ENCODE data around the gene FLVCR2. TPM values are rescaled to one million over a fixed set of nuclear protein-coding genes. Genes with fewer than 3 reads are reported as not detected.

The FLVCR2 gene
- total and polyA plus RNA-seq, 2 of the 13 experiments (the other 11 are each of a cell fraction or from before 2014, with no cell fraction given), result 9.9 to 10.5 TPM

GRCh38 chr14:75660630-75661498 is 82.4 kb downstream of the FLVCR2 start, which contains the start of the genes ERG28 and TTLL5 (continued):
- no peak; the same call in 1 of the 2 replicates for TF ChIP-seq HOXA5 (CRISPR knock-in tag; IDR thresholded peaks at IDR 0.05)
- TF ChIP-seq ATF7 (IDR thresholded peaks at IDR 0.05), result peak; percentile 44
- no peak for TF ChIP-seq ATF7 (CRISPR knock-in tag; IDR thresholded peaks at IDR 0.05)
- TF ChIP-seq DRAP1 (CRISPR knock-in tag; IDR thresholded peaks at IDR 0.05), result peak; percentile 78
- peak; percentile 45; the same call in 1 of the 2 replicates for TF ChIP-seq POGK (CRISPR knock-in tag; conservative IDR thresholded peaks at IDR 0.05)
- no peak for TF ChIP-seq ZBTB7A (CRISPR knock-in tag; IDR thresholded peaks at IDR 0.05)
- peak; percentile 26; the same call in 1 of the 2 replicates for TF ChIP-seq ZNF280D (CRISPR knock-in tag; IDR thresholded peaks at IDR 0.05)
- TF ChIP-seq ARNT2 (CRISPR knock-in tag; IDR thresholded peaks at IDR 0.05; ENCODE audit: low read depth), result 0 out of 2 replicates have a peak, but pooled peaks have one; percentile 43
- TF ChIP-seq ZNF382 (CRISPR knock-in tag; IDR thresholded peaks at IDR 0.05; ENCODE audit: borderline replicate concordance), result no peak
- TF ChIP-seq THAP9 (CRISPR knock-in tag; IDR thresholded peaks at IDR 0.05; ENCODE audit: borderline replicate concordance), result peak; percentile 77; the same call in 1 of the 2 replicates
- TF ChIP-seq ZSCAN12 (CRISPR knock-in tag; IDR thresholded peaks at IDR 0.05), result peak; percentile 79; the same call in 1 of the 2 replicates
- TF ChIP-seq ZNF143 (CRISPR knock-in tag; IDR thresholded peaks at IDR 0.05), result peak; percentile 83
- peak; percentile 52 for TF ChIP-seq RXRA (CRISPR knock-in tag; IDR thresholded peaks at IDR 0.05)
- peak; percentile 39 for TF ChIP-seq GABPA (IDR thresholded peaks at IDR 0.05; ENCODE audit: low read depth, low read length)
- TF ChIP-seq GABPA (CRISPR knock-in tag; IDR thresholded peaks at IDR 0.05; ENCODE audit: low read depth), result peak; percentile 31; the same call in 1 of the 2 replicates
- TF ChIP-seq MEF2D (CRISPR knock-in tag; IDR thresholded peaks at IDR 0.05), result 0 out of 2 replicates have a peak, but pooled peaks have one; percentile 23
- no peak for TF ChIP-seq ZNF276 (CRISPR knock-in tag; IDR thresholded peaks at IDR 0.05; ENCODE audit: low read depth)
- peak; percentile 48 for TF ChIP-seq ELF1 (CRISPR knock-in tag; IDR thresholded peaks at IDR 0.05)
- no peak for TF ChIP-seq NR2F1 (CRISPR knock-in tag; IDR thresholded peaks at IDR 0.05)

Data from HepG2 (cell line).